IPS-15b (cell line): ENCODE results near the gene CCDC181.

Experiments
- H3K27me3 ChIP-seq: one replicate; pipeline ENCODE4 v1.6.1; 2013; ENCODE audit warnings: low read length; ENCODE audit not compliant: control insufficient read depth, insufficient read depth
- H3K36me3 ChIP-seq: one replicate; pipeline ENCODE4 v1.6.1; 2013; ENCODE audit warnings: low read length; ENCODE audit not compliant: control insufficient read depth, insufficient read depth
- H3K4me1 ChIP-seq: one replicate; pipeline ENCODE4 v1.6.1; 2013; ENCODE audit warnings: mild to moderate bottlenecking, low read length; ENCODE audit not compliant: control insufficient read depth, insufficient read depth
- H3K4me3 ChIP-seq: one replicate; pipeline ENCODE4 v1.5.1; 2013; ENCODE audit warnings: low read depth, low read length
- H3K9ac ChIP-seq: one replicate; pipeline ENCODE4 v1.6.1; 2013; ENCODE audit warnings: low read depth, mild to moderate bottlenecking, low read length
- H3K9me3 ChIP-seq: one replicate; pipeline ENCODE4 v1.6.1; 2013; ENCODE audit warnings: mild to moderate bottlenecking, low read length; ENCODE audit not compliant: control insufficient read depth, insufficient read depth

CCDC181 gene

DNA sequence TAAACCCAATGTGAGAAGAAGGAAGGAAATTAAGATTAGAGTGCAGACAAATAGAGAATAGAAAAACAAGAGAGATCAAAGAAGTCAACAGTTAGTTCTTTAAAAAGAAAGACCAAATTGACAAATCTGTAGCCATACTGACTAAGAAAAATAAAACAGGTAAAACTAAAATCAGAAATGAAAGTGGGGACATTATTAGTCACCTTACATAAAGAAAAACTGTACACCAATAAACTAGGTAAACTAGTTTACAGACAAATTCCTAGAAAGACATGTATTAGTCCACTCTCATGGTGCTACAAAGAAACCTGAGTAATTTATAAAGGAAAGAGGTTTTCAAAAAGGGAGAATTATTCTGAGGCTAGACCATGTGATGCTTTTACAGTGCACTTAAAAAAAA lies 37.0 kb downstream of the CCDC181 start:
- no peak overlapping the region for H3K9ac ChIP-seq
- H3K36me3 ChIP-seq: no peaks in the 10 kb centered on the region
- H3K9me3 ChIP-seq: no peaks in the 10 kb centered on the region
- no peak overlapping the region for H3K4me3 ChIP-seq
- H3K27me3 ChIP-seq: no peaks in the 10 kb centered on the region
- H3K4me1 ChIP-seq: no peaks in the 10 kb centered on the region

DNA sequence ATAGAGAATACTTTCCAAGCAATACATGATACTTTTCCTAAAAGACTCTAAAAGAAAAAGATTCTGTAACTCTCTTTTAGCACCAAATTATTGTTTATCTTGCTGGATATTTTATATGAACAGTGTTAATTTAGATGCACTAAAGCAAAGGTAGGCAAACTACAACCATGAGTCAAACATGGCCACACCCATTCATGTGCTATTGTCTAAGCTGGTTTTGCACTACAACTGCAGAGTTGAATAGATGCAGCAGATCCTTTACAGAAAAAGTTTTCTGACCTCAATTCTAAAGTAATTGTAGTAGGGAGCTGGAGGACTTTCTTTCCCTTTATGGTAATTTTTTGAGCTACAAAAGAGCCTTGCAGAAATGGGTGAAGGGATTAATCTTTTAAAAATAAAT lies 39.9 kb downstream of the CCDC181 start:
- no peak overlapping the region for H3K4me3 ChIP-seq
- no peak overlapping the region for H3K9ac ChIP-seq
- H3K36me3 ChIP-seq: no peaks in the 10 kb centered on the region

DNA sequence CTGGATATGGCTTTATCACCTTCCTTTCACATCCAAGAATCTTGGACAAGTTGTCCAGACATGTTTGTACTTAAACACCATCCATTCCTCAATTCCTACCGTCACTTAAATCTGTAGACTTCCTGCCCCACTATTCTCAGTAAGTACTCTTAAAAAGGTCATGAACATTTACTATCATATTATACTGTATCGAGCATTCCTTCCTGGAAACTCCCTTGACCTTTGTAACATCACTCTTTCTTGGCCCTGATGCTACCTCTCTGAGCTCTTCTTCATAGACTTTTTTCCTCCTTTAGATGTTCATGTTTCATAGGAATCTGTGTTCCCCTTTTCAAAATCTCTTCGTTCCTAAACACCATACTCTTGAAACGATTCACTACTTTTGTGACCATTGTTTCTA lies 43.8 kb downstream of the CCDC181 start:
- Histone ChIP-seq H3K9ac (no peak overlapping the region), H3K9me3 (no peaks in the 10 kb centered on the region), H3K4me3 (no peak overlapping the region), H3K4me1 (no peaks in the 10 kb centered on the region), H3K27me3 (no peaks in the 10 kb centered on the region), H3K36me3 (no peaks in the 10 kb centered on the region)

More for the DNA sequence above, 39.9 kb downstream of the CCDC181 start:
- no peaks in the 10 kb centered on the region for H3K9me3 ChIP-seq
- no peaks in the 10 kb centered on the region for H3K27me3 ChIP-seq
- no peaks in the 10 kb centered on the region for H3K4me1 ChIP-seq

DNA sequence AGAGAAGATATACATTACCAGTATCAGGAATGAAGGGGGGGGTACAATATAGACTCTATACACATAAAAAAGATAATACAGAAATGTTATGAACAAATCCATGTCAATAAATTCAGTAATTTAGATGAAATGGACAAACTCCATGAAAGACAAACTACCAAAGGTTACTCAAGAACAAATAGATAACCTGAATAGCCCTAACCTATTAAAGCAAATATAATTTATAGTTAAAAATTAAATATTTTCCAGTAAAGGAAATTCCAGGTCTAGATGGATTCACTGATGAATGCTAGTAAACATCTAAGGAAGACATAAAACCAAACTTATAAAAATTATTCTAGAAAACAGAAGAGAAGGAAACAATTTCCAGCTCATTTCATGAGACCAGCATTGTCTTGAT lies 46.1 kb downstream of the CCDC181 start:
- Histone ChIP-seq H3K9ac (no peak overlapping the region), H3K4me1 (no peaks in the 10 kb centered on the region), H3K36me3 (no peaks in the 10 kb centered on the region), H3K27me3 (no peaks in the 10 kb centered on the region), H3K4me3 (no peak overlapping the region), H3K9me3 (no peaks in the 10 kb centered on the region)

DNA sequence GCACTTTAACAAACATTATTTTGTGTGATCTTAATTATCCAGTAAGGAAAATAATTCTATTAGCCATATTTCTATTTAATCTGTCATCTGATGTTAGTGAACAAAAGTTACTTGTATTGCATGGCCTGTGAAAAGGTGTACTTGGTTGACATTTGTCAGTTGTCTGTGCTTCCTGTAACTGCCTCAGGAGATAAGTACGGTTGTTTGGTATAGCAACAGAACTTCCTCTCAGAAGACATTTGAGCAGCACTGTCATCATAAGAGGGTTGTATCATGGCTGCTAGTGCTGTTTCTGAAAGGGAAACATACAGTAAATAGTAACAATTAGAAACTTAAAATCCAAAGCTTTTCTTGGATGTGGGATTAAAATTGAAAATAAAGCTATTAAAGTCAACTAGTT lies 55.9 kb downstream of the CCDC181 start:
- Histone ChIP-seq H3K4me3 (no peak overlapping the region), H3K36me3 (no peaks in the 10 kb centered on the region), H3K4me1 (no peaks in the 10 kb centered on the region), H3K9me3 (no peaks in the 10 kb centered on the region), H3K9ac (no peak overlapping the region), H3K27me3 (no peaks in the 10 kb centered on the region)

DNA sequence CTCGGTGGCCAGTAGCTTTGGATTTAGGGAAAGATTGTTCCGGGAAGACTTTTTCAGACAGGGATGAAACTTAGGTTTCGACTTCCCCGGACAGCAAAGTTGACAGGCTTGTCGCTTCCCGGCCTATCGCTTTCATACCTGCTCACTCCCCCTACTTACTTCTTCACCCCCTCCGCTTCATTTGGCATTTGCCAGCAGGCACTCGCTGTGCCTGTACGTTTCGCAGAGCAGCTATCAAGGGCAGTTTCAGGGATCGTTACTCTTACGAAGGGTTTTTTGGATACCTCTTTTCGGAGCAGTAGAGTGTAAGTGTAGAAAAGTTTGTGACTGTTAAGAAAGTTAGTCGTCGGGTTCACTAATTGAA lies 58.9 kb downstream of the CCDC181 start:
- H3K9me3 ChIP-seq: no peaks in the 10 kb centered on the region
- H3K4me3 ChIP-seq: peak overlapping the region; percentile 81
- H3K27me3 ChIP-seq: no peaks in the 10 kb centered on the region
- H3K4me1 ChIP-seq: no peaks in the 10 kb centered on the region
- H3K9ac ChIP-seq: peak overlapping the region; percentile 47
- H3K36me3 ChIP-seq: no peaks in the 10 kb centered on the region

DNA sequence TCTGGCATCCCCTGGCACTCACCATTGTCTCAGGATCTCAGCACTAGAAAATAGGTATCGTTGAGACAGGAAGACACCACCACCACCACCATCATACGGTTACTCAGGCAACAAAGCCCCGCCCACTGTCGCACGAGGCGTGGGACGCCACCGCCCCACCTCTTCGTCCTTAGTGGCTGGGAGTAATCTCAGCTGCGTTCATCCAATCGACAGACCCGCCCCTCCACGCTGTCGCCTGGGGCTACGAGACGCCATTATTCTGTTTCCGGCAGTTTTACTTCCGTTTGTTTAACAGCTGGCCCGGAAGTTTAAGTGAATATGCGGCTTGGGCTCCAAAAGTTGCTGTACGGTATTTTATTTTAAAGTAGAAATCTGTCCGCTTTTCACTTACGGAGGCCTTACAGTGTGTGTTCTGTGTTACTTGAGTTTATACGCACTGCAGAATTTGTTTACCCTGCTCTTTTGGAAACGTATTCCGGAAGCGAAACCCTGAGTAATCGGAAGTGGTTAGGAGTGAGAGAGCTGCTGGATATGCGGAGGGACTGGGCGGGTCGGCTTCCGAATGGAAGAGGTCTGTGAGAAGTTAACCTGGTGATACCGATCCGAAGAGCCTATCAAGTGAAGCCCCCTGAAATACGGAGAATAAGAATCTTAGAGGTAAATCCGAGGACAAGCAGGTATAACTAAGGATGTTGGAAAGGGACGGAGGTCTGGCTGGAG lies 59.4 kb downstream of the CCDC181 start, which contains the start of the genes BLZF1 and NME7:
Gene BLZF1, plus strand, starts transcription at position 510 of the 720 bp plus-strand sequence. CDS start 1,328 bp downstream, outside the sequence.
Gene NME7, minus strand, starts transcription at position 112 of the 720 bp plus-strand sequence. Its CDS starts 87 bp downstream, at position 25.
- Histone ChIP-seq H3K4me3 (peak within 1 kb of the TSS; percentile 81), H3K9ac (peak within 1 kb of the TSS; percentile 47), H3K4me1 (no peaks in the 10 kb centered on the region), H3K36me3 (no peaks in the 10 kb centered on the region), H3K27me3 (no peaks in the 10 kb centered on the region), H3K9me3 (no peaks in the 10 kb centered on the region)

DNA sequence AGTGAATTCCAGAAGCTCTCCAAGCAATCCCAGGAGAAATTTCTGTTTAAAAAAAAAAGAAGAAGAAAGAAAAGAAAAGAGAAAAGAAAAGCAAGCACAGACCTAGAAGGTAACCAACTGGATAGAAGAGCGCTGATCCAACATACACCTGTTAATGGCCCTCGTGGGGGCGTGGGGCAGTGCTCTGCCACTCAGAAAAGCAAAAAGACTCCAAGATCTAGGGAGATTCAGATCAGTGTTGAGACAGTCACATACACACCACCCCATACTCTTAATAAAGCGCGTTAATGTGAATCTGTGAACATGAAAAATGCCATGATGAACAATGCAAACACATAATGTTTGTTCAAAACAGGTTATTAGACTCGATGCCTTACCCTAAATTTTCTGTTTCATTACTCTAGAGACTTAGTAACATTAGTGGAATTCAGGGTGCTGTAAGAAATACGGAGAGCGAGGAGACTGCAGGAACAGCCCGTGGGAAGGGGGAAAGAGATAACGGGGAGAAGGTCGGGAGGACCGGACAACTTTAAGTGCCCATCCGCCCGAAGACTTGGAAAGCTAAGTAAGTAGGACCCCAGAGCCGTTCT lies 60.1 kb downstream of the CCDC181 start:
- Histone ChIP-seq H3K27me3 (no peaks in the 10 kb centered on the region), H3K9ac (no peak overlapping the region), H3K4me3 (peak overlapping the region; percentile 81), H3K9me3 (no peaks in the 10 kb centered on the region), H3K4me1 (no peaks in the 10 kb centered on the region), H3K36me3 (no peaks in the 10 kb centered on the region)

DNA sequence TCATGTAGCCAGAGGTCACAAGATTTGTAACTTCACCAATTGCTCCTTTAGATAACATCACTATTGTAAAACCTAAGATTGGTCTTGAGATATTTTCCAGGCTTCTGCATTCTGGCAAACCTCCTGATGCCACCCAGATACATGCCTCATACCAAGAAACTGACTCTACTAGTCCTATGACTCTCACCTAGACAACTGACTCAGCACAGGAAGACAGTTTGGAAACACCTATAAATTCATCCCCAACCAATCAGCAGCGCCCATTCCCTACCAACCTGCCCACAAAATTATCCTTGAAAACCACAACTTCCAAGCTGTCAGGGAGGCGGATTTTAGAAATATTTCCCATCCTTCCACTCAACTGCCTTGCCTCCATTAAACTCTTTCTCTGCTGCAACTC lies 62.3 kb downstream of the CCDC181 start:
- no peaks in the 10 kb centered on the region for H3K4me1 ChIP-seq
- no peak overlapping the region for H3K9ac ChIP-seq
- no peaks in the 10 kb centered on the region for H3K36me3 ChIP-seq
- H3K4me3 ChIP-seq: no peak overlapping the region
- no peaks in the 10 kb centered on the region for H3K9me3 ChIP-seq
- H3K27me3 ChIP-seq: no peaks in the 10 kb centered on the region

DNA sequence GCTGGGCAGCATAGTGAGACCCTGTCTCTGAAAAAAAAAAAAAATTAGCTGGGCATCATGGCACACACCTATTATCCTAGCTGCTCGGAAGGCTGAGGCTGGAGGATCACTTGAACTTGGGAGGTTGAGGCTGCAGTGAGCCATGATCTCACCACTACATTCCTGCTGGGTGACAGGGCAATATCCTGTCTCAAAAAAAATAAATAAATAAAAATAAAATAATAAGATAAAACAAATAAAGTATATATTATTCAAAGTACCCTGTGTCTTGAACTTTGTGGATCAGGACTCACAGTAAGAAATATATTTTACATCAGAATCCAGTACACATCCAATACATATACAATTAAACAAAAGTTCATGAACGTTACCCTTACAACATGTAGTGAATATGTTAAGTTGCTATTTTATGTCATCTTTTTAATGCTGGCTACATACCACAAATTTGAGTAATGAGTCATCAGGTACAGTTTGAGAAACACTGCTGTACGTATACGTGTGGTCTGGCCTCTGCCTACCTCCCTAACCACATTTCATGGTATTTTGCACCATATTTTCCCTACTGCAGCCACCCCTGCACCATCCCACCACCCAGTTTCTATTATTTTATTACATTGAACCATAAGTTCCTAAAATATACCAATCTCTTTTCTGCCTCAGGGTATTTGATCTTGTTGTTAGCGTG lies 64.1 kb downstream of the CCDC181 start:
- Histone ChIP-seq H3K27me3 (no peaks in the 10 kb centered on the region), H3K9me3 (no peaks in the 10 kb centered on the region), H3K4me1 (no peaks in the 10 kb centered on the region), H3K36me3 (no peaks in the 10 kb centered on the region), H3K4me3 (no peak overlapping the region), H3K9ac (no peak overlapping the region)

DNA sequence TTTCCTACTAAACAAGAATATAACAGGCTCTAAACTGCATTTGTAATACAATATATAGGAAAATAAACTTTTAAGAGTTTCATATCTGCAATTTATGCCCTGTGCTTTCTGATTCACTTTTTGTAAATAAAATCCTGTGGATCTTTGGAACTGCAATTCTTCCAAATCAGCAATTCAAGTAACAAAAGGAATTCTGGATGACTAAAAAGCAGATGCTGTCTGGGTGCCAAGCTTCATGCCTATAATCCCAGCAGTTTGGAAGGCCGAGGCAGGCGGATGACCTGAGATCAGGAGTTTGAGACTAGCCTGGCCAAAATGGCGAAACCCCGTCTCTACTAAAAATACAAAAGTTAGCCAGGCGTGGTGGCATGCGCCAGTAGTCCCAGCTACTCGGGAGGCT lies 66.0 kb downstream of the CCDC181 start:
- no peak overlapping the region for H3K4me3 ChIP-seq
- no peaks in the 10 kb centered on the region for H3K27me3 ChIP-seq

DNA sequence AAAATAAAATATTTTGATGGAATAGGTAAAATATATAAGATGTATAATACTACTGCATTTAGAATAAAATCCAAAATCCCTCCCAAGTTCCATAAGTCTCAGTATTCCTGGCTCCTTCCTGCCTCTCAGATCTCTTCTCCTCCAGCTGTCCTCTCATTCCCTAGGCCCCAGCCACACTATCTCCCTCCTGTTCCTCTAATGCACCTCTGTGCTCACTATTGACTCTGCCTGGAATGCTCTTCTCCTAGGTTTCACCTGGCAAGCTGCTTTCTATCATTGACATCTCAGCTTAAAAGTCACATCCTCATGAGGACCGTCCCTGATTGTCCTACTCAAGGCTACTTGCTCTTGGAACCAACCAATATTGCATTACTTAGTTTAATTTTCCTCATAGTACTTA lies 66.9 kb downstream of the CCDC181 start:
- Histone ChIP-seq H3K36me3 (no peaks in the 10 kb centered on the region), H3K4me3 (no peak overlapping the region), H3K27me3 (no peaks in the 10 kb centered on the region), H3K9me3 (no peaks in the 10 kb centered on the region), H3K9ac (no peak overlapping the region), H3K4me1 (no peaks in the 10 kb centered on the region)

More for the DNA sequence above, 66.0 kb downstream of the CCDC181 start:
- H3K9ac ChIP-seq: no peak overlapping the region
- H3K4me1 ChIP-seq: no peaks in the 10 kb centered on the region
- no peaks in the 10 kb centered on the region for H3K9me3 ChIP-seq
- H3K36me3 ChIP-seq: no peaks in the 10 kb centered on the region
